ENCODE results near the gene UBP1.

- TF ChIP-seq POLR2AphosphoS5 (IDR thresholded peaks at IDR 0.05) = no peak
- TF ChIP-seq CTCF (IDR thresholded peaks at IDR 0.05) = no peak
- no peak for TF ChIP-seq POLR2A (IDR thresholded peaks at IDR 0.05)
These were observed 45.7 kb downstream of the UBP1 start for GRCh38 chr3:33394403-33395054.

Measured in gastroesophageal sphincter (tissue), 3 donors.